Mesodermal cell (in vitro differentiated cells): Measurements from ENCODE around the gene NOP9.

Experiments
- H3K27ac ChIP-seq: 2 replicates; pipeline ENCODE4 v1.7.0; 2013; ENCODE audit warnings: mild to moderate bottlenecking, low read depth, low read length, moderate library complexity; ENCODE audit not compliant: severe bottlenecking
- H3K36me3 ChIP-seq: 2 replicates; pipeline ENCODE4 v1.7.1; 2013; ENCODE audit warnings: mild to moderate bottlenecking, low read length, moderate library complexity; ENCODE audit not compliant: control insufficient read depth, insufficient read depth
- H3K4me1 ChIP-seq: one replicate; pipeline ENCODE4 v1.7.1; 2013; ENCODE audit warnings: mild to moderate bottlenecking, low read length; ENCODE audit not compliant: insufficient read depth, control insufficient read depth, poor library complexity, severe bottlenecking
- H3K4me3 ChIP-seq: 2 replicates; pipeline ENCODE4 v1.7.0; 2013; ENCODE audit warnings: low read length, control low read depth, mild to moderate bottlenecking; ENCODE audit not compliant: insufficient read depth, poor library complexity, severe bottlenecking; ENCODE audit errors: extremely low read depth
- H3K9me3 ChIP-seq: 2 replicates; pipeline ENCODE4 v1.7.1; 2013; ENCODE audit warnings: mild to moderate bottlenecking, low read length, moderate library complexity; ENCODE audit not compliant: control insufficient read depth
- WGBS, 2 experiments: methylation state at CpG; one replicate each; pipeline ENCODE4 v1.1.5; 2013; ENCODE audit warnings: missing lambda C conversion rate in 2 of 2; ENCODE audit not compliant: insufficient coverage in 2 of 2; 5-methylcytosine and 5-hydroxymethylcytosine counted together

The NOP9 gene

DNA sequence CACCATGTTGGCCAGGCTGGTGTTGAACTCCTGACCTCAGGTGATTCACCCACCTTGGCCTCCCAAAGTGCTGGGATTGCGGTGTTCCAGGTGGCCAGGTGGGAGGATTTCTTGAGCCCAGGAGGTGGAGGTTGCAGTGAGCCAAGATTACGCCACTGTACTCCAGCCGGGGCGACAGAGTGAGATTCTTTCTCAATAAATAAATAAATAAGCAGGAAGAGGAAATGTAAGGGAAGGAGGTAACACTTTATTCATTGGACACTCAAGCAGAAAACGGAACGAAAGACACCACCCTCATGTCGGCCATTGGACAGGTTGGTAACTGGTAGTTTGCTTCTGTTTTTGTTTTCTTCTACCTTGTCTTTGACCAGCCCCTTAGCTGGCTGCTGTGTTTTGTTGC lies 55.4 kb downstream of the NOP9 start:
- Histone ChIP-seq H3K4me1 (no peaks in the 10 kb centered on the region), H3K36me3 (no peaks in the 10 kb centered on the region), H3K27ac (no peak overlapping the region), H3K4me3 (no peak overlapping the region), H3K9me3 (no peaks in the 10 kb centered on the region)
- WGBS, 2 experiments, result 79 to 91% methylated on average over 3 to 4 of the region's 7 CpGs

DNA sequence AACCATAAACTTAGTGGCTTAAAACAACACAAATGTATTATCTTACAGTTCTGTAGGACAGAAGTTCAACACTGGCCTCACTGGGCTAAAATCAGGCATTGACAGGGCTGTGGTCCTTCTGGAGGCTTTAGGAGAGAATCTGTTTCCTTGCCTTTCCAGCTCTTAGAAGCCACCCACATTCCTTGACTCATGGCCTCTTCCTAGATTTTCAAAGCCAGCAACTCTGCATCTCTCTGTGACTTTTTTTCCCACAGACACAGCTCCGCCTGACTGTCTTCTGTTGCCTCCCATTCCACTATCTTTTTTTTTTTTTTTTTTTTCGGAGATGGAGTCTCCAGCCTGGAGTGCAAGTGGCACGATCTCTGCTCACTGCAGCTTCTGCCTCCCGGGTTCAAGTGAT lies 56.6 kb downstream of the NOP9 start:
- Histone ChIP-seq H3K36me3 (no peaks in the 10 kb centered on the region), H3K9me3 (no peaks in the 10 kb centered on the region), H3K27ac (no peak overlapping the region), H3K4me3 (no peak overlapping the region), H3K4me1 (no peaks in the 10 kb centered on the region)
- 95% methylated on average over 3 of the region's 4 CpGs; no CpG with 5 or more reads in 1 of the 2 experiments for WGBS, 2 experiments
